Measurements from ENCODE around the gene NCF4. TPM values are rescaled to one million over a fixed set of nuclear protein-coding genes. Genes with fewer than 3 reads are reported as not detected.

NCF4 gene
- total RNA-seq, 1 experiment from 2014 or later, result not detected

DNA sequence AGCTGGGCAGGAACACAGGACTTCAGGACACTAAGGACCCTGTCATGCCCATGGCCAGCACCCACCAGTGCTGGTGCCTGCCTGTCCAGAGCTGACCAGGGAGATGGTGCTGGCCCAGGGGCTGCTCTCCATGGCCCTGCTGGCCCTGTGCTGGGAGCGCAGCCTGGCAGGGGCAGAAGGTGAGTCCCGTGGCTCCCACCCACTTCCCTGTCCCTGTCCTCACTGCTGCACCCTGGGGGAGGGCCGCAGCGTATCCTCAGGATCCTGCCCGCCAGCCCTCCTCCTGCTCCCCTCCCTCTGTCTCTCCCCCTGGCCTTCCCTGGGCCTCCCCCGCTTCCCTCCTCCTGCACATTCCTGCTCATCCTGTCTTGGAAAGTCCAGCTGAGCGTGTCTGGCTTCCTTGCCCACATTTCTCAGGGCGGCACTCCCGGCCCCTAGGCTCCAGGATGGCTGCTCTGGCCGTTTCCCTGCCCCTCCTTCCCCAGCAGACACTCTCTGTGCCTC is 61.4 kb downstream of the NCF4 start:
- no peak for DNase-seq (ENCODE audit: low read depth)

DNA sequence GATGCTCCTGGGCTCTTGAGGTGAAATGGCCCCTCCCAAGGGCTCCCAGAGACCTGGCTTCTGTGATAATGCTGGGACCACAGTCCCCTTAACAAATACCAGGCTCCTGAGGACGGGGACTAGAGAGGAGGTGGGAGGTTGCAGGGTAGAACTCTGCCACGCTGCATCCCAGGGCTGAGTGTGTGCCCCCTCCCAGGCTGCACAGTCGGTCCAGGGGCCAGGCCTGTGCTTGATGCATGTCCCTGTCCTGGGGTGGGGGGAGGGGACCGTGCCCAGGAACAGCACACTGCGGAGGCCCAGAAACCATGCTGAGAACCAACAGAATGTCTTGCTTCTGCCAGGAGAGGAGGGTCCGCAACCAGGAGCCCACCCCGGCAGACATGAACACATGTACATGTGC is 61.9 kb downstream of the NCF4 start:
- DNase-seq (ENCODE audit: low read depth), result no peak

DNA sequence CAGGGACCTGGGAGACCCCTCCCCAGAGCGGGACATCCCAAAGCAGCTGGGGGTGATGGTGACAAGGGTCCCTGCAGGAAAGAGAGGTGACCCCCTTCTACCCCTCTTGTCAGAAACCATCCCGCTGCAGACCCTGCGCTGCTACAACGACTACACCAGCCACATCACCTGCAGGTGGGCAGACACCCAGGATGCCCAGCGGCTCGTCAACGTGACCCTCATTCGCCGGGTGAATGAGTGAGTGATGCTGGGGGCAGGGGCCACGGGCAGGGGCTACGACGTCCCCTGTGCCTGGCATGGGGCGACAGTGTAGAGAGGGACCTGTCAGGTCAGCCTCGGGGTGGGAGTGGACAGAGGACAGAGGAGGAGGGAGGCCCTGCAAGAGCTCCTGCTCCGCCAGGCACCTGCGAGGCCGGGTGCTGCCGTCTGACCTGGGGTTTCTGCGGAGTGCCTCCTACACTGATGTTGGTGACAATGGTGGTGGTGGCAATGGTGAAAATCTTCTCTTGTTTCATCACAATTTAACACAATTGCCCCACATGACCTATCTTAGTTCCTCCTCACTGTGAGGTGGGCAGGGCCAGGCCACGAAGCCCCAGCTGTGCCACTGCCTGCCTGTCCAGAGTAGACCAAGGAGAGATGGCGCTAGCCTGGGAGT is 62.5 kb downstream of the NCF4 start:
- no peak for DNase-seq (ENCODE audit: low read depth)

DNA sequence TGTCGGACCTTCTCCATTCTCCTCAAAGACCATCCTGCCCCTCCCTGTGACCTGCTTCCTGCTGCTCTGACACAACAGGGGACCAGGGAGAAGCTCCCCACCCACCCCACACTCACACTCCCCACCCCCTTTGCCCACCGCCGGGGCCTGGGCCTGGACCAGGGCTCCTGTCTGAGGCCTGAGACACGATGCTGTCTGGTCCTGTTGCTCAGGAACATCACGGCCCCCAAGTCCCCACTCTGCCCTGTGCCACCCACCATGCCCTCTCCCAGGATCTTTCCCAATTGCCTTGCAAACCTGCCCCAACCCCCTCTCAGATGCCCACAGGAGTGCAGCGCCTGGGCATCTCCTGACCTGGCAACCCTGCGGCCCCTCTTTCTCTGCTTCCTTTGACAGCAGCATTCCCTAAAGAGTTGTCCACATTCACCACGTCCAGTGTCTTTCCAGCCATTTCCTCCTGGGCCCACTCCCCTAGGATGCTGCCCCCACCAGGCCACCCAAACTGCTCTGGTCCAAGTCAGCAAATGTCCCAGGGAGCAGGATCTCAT is 63.4 kb downstream of the NCF4 start:
- no peak for DNase-seq (ENCODE audit: low read depth)

DNA sequence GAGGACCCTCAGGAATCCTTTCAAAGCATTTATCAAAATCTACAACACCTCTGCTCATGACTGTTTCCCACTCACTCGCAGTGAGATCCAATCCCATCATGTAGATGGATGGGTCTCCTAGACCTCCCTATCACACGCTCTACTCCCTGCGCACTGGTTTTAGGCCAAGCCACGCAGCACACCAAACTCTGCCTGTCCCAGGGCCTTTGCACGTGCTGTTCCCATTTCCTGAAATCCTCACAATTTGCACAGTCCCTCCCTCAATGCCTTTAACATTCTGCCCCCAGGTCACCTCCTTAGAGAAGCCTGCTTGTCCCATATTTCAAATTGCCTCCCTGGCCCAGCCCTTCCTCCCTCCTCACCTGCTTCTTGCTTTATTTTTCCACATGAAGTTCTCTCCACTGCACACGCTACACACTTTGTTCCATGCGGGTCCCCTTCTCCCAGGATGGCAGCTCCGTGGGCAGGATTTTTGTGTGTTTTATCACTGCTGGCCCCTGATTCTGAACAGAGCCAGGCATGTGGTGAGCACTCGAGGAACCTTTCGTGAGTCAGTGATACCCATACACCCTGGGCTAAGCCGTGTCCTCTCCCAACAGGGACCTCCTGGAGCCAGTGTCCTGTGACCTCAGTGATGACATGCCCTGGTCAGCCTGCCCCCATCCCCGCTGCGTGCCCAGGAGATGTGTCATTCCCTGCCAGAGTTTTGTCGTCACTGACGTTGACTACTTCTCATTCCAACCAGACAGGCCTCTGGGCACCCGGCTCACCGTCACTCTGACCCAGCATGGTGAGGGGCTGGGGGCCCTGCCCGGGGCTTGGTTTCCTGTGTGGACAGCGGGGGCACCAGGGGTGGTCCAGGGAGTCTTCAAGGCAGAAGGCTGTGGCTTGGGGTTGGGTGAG is 64.8 kb downstream of the NCF4 start:
- peak; percentile 85 for DNase-seq (ENCODE audit: low read depth)

DNA sequence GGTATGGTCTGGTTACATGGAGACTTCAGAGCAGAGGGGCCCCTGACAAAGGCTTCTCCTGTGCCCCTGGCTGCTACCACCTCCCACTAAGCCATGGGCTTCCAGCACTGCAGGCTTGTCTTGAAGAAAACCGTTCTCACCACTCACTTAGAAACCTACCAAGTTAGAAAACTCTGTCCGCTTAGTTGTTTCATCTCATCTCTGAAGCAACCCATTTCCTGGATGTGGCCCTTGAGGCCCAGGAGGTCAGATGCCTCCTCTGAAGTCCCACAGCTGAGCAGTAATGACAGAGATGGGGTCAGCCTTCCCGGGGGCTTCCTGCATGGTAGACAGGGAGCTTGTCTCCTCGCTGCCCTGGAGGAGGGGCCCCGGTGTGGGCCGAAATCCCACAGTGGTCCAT is 65.5 kb downstream of the NCF4 start:
- DNase-seq (ENCODE audit: low read depth), result no peak

DNA sequence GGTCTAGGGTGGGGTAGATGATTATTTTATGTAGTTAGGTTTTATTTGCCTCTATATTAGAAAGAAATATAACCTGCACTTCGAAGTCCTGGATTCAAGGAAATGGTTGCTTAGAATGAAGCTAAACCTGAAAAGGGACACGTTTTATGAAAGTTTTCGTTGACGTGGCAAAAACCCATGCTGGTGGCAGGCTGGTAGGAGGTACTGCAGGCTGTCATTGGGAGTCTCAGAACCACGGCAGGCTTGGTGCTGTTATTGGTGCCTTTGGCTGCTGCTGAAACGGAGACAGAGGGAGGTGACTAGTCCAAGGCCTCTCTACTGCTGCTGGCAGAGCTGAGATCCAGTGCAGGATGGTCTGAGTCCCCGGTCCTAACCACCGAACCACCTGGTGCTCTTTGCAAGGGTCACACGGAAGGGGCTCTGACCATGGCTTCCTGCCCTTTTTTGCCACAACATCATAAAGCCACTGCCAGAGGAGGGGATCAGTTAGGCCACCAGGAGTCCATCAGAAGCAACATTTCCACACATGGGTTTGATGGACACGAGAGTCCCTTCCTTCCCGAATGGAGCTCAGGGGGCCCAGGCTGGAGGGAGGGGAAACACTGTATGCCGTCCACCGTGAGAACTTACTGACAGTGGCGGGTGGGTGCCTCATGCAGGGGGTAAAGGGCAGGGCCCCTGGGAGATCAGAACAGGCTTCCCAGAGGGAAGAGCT is 66.1 kb downstream of the NCF4 start:
- DNase-seq (ENCODE audit: low read depth), result no peak

Other genes with a start within 250 kb of the NCF4 start
- not detected in 2 replicates for gene CACNG2, start 157.3 kb upstream of the NCF4 start, total RNA-seq (2014; rRNA removed; shearing (Covaris generic))
- gene IFT27, start 84.9 kb upstream of the NCF4 start, total RNA-seq (2014; rRNA removed; shearing (Covaris generic)), result 14.9 and 19.7 TPM in 2 replicates
- not detected in 2 replicates for gene PVALB, start 44.0 kb upstream of the NCF4 start, total RNA-seq (2014; rRNA removed; shearing (Covaris generic))
- 0.02 TPM in 1 of 2 replicates, not detected in the other for gene CSF2RB, start 52.6 kb downstream of the NCF4 start, total RNA-seq (2014; rRNA removed; shearing (Covaris generic))
- gene TST, start 158.4 kb downstream of the NCF4 start, total RNA-seq (2014; rRNA removed; shearing (Covaris generic)), result 17.1 and 24.0 TPM in 2 replicates
- 40.0 and 53.0 TPM in 2 replicates for gene MPST, start 158.7 kb downstream of the NCF4 start, total RNA-seq (2014; rRNA removed; shearing (Covaris generic))
- 6.8 and 13.1 TPM in 2 replicates for gene KCTD17, start 190.7 kb downstream of the NCF4 start, total RNA-seq (2014; rRNA removed; shearing (Covaris generic))
- gene TMPRSS6, start 248.7 kb downstream of the NCF4 start, total RNA-seq (2014; rRNA removed; shearing (Covaris generic)), result not detected in 2 replicates